Diencephalon (tissue), 1 donor: ENCODE results near the gene TTC34. TPM values are rescaled to one million over a fixed set of nuclear protein-coding genes. Genes with fewer than 3 reads are reported as not detected.

Experiments
- total RNA-seq: library from RNA; depleted of rRNA; stranded (reverse); fragments of >200 nt; gene quantifications from one replicate; pipeline ENCODE4 v1.2.3, GENCODE V29; 2014

Gene TTC34, protein sequence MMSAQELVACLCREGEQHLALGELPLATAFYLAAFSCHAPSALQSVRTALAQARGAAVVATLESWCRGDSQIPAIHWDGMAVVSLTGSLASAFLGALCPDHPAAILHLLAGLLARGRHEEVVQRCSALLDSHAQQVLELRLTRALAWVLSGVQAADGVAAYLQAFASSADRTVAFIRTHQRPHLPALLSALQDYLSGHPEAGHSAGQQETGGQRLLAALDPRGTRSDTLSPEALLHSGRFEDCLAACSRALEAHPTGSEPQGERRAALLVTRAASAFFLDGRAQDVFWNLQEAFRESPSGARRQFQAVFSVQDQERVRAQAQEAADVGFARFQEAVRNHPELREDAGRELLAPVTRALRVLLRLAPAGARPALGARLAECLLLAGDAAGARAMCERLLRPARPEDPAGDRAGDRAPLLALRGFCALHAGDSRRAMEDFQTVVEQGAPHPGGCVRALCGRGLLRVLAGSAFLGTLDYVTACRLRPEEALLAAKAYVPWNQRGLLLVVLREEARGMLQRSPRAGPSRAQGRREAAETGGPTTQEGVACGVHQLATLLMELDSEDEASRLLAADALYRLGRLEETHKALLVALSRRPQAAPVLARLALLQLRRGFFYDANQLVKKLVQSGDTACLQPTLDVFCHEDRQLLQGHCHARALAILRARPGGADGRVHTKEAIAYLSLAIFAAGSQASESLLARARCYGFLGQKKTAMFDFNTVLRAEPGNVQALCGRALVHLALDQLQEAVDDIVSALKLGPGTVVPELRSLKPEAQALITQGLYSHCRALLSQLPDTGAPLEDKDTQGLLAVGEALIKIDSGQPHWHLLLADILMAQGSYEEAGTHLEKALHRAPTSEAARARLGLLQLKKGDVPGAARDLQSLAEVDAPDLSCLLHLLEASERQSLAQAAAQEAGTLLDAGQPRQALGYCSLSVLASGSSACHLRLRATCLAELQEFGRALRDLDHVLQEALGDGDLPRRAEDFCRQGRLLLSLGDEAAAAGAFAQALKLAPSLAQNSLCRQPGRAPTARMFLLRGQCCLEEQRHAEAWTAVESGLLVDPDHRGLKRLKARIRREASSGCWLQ
- total RNA-seq: 0.46 TPM

DNA sequence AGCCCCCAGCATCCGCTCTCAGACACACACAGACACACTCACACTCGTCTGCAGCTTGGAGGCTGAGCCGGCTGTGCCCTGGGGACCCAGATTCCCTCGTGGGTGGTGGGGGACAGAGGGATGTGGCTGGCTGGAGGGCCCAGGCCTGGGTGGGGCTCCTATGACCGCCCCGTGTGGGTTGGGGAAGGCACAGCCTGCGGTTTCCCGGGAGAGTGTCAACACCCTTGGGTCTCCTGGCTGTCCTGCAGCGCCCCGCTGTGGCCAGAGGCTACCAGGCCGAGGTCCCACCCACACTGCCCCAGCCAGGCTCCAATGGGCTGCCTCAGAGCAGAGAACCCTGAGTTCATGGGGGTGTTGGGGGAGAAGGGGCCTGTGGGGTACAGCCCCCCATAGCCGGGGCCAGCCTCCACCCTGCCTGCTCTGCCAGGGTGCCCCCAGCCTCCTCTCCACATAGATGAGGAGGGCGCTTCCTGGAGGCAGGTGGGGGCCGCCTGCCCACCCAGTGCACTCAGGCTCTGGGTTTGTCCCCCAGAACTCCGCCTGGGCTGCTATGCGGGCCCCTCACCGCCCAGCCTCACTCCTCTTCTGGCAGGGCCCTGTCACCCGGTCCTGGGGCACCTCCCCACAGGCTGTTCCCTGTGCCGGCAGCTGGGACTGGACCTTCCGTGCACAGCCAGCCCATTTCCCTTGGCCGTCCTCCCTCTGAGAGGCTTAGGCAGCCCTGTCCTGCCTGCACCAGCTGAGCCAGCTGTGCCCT lies at the start of gene TTC34:
Gene TTC34 (minus strand): TSS at position 159 of the 757 bp plus-strand sequence. CDS start 866 bp downstream, outside the sequence.

DNA sequence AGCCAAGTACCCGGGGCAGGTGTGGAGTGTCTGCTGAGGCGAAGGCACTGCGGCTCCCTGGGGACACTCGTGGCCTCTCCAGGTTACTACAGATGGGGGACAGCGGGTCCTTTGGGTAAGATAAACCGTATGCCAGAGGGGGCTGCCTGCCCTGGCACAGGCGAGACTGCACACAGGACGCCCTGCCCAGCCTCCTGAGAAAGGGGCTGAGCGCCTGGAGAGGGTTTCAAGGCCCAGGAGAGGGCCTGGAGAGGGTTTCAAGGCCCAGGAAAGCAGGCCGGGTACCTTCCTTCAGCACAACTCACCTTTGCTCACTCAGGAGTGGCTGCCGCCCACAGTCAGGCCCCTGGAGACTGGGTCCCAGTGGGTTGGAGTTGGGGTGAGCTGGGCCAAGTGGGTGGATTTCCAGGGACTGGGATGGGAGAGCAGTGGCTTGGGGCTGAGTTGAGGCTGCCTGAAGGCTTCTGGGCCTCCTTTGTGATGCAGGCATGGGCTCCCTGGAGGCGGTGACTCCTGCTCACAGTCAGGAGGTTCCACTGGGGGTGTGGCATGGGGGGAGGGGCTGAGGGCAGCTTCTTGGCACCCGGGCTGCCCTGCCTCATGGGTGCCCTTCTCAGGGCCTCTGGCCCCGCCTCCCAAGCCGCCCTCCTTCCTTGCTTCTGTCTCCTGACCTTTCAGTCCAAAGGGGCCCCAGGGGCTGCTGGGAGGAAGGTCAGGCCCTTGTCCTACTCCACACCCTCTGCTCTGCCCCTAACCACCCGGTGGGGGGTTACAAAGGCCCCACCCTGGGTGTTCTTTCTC lies 168.7 kb downstream of the TTC34 start, which contains the start of gene MMEL1:
Gene MMEL1 (minus strand): TSS at position 456 of the 801 bp plus-strand sequence. CDS start 3,532 bp downstream, outside the sequence.

DNA sequence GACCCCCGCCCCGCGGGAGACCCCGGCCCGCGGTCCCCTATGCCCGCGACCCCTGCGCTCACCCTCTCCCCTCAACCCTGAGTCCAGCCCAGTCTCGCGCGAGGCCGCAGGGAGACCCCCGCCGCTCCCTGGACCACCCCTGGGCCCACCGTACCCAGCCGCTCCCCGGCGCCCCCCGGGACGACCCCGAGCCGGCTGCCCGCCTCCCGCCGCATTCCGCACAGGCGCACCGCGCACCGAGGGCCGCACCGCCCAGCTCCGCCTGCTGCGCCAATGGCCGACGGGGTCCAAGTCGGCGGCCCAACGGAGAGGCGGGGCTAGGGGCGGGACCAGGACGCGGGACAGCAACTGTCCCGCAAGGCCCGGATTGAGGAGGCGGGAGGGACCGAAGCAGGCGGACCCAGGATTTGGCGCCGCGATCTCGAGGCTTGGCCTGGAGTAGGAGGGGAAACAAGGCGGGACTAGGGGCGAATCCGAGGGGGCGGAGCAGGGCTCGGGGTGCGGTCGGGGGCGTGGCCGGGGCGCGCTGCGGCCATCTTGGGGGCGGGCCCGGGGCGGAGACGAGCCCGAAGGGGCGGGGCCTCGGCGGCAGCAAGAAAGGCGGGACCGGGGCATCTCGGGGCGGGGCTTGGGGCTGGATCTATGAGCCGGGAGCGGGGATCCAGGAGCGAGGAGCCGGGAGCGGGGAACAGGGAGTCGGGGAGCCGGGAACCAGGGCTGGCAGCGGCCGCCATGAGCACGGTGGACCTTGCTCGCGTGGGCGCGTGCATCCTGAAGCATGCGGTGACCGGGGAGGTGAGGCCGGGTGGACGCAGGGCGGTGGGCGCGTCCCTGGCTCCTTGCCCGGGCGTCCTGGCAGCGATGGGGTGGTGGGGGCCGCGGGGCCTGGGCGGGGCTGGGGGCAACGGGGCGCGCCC lies 215.1 kb downstream of the TTC34 start, which contains the start of gene PRXL2B:
Gene PRXL2B (plus strand): TSS at position 624 of the 917 bp plus-strand sequence. CDS start 109 bp downstream, at position 733.

Other genes starting within 250 kb of the TTC34 start
- gene TNFRSF14, start 245.3 kb downstream of the TTC34 start, total RNA-seq: 2.8 TPM
- 30.2 TPM for gene PRXL2B, start 214.9 kb downstream of the TTC34 start, total RNA-seq
- gene MMEL1, start 168.7 kb downstream of the TTC34 start, total RNA-seq: 4.6 TPM
- not detected for gene ACTRT2, start 219.8 kb upstream of the TTC34 start, total RNA-seq